Measurements from ENCODE around the gene ARL6IP4.
"Not testable (repeated sequence)": the region's sequence is repeated elsewhere in the genome, so short reads cannot be mapped to it uniquely, and the experiment has no call there.

Gene ARL6IP4

GRCh38 chr12:122980183-122981035 is at the start of gene ARL6IP4:
ARL6IP4 (plus strand) TSS chr12:122980681; CDS start chr12:122981140, 459 bp downstream.
- peak; percentile 62 for DNase-seq

GRCh38 chr12:122932207-122932606 is 48.3 kb upstream of the ARL6IP4 start:
- no peak for DNase-seq

GRCh38 chr12:122934722-122935121 is 45.8 kb upstream of the ARL6IP4 start:
- no peak for DNase-seq

DNA sequence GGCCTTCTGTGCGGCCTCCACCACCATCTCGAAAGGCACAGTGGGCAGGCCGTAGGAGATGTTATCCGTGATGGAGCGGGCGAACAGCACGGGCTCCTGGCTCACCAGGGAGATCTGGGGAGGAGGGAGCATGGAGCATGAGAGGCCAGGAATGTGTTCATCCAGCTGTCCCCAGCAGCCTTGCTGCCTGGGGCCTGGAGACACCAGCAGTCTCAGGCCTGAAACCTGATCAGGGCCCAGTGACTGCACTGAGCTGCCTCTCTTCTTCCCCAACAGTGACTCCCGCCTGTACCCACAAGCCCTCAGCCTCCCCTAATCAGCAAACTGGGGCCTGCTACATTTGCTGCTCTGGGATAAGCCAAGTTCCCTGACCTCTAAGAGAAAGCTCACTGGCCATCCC is 45.2 kb upstream of the ARL6IP4 start:
- no peak for DNase-seq

GRCh38 chr12:122937622-122938091 is 42.8 kb upstream of the ARL6IP4 start:
- DNase-seq = no peak

DNA sequence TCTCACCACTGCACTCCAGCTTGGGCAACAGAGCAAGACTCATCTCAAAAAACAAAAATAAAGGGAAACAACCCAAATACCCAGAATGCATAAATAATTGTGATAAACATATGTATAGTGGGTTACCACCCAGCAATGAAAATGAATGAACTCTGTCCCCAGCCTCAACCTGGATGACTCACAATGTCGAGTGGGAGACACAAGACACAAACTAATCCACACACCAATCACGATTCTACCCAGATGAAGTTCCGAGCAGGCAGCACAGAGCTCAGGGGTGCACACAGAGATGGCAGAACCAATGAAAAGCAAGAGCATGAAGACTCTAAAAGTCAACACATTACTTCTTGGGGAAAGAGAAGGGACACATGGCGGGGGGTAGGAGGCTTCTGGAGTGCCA is 41.4 kb upstream of the ARL6IP4 start:
- DNase-seq = no peak

GRCh38 chr12:122941351-122941750 is 39.1 kb upstream of the ARL6IP4 start:
- not testable (repeated sequence) for DNase-seq

- no peak for DNase-seq
Observed at GRCh38 chr12:122942637-122943036, 37.8 kb upstream of the ARL6IP4 start.

DNA sequence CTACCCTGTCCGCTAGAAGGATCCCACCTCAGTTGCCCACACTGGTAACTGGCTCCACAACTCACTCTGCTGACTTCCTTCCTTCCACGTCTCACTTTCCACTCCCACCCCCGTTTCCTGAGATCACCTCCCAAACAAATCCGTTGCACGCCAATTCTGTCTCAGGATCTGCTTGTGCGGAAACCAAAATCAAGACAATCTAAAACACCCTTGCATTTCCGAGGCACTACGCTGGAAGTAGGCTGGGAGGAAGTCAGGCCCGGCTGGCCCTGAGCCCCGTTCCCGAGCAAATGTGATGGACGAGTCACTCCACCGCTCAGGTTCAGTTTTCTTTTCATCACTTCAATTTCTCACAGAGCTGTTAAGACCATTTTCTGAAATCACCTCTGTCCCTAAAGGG is 37.3 kb upstream of the ARL6IP4 start:
- no peak for DNase-seq

DNA sequence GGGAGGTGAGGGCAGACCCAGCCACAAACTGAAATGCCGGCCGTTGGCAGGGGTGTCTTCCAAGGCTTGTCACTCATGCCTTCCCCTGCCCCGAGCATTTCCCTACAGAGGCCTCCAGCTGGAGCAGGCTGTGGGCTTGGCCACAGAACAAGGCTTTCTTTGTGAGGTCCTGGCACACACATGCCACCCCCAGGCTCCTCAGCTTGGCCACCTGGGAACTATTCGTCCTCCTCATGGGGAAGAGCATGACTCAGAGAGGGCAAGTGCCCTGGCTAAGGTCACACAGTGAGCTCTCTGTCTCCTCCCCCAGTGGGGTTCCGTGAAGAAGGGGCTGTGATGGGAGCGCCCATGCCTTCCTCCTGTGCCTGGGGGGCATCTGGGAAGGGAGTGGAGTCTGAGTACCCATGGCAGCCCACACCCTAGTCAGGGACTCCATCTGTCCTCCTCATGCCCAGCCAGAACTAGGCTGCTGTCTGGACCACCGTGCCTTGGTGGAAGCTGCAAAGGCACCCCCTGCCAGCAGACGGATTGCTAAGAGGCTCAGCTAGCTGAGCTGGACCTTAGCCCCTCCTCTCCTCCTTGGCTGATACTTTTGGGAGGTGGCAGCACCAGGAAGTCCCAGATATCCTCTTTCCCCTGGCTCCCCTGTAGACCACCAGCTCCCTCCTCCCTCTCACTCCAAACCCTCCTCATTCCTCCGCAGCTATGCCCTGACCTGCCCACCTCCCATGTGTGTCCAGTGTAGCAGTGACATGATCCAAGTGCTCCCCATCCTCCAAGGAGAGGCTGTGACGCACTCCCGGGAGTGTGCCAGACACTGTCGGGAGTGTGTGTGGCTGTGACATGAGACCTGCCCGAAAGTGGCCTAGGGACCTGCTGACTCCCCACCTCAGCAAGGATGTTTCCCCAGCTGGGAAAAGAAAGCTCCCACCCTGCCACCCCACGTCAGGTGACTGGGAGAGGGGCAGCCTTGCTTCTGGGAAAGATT is 35.6 kb upstream of the ARL6IP4 start:
- DNase-seq = no peak

DNA sequence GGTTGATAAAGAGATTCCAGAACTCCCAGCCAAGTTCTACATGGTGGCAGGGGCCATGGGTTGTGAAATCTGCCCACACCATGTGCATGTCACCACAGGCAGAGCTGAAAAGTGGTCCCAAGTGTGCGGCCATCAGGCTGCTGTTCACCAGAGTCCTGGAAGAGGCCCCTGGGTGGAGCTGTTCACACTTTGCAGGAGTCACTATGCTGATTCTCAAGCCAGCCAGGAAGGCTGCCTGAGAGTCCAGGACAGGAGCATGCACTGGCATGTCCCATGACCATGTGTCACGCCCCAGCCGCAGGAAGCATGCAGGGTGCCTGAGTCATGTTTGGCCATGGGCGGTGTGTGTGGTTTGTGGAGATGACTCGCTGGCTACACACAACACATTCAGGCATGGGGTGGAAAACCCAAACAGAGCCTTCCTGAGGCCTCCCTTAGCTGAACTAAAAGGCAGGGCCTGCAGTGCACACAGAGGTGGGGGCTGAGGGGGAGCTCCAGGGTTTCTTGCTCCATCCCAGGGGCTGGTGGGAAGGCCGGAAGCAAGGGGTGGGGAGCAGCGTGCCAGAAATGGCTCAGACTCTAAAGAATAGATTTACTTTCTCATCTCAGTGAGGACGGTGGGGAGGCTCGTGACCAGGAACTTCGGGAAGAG is 33.7 kb upstream of the ARL6IP4 start:
- DNase-seq = peak; percentile 93

- DNase-seq = no peak
Observed at GRCh38 chr12:122947352-122947792, 33.1 kb upstream of the ARL6IP4 start.

- no peak for DNase-seq
Observed at GRCh38 chr12:122948605-122949004, 31.9 kb upstream of the ARL6IP4 start.

DNA sequence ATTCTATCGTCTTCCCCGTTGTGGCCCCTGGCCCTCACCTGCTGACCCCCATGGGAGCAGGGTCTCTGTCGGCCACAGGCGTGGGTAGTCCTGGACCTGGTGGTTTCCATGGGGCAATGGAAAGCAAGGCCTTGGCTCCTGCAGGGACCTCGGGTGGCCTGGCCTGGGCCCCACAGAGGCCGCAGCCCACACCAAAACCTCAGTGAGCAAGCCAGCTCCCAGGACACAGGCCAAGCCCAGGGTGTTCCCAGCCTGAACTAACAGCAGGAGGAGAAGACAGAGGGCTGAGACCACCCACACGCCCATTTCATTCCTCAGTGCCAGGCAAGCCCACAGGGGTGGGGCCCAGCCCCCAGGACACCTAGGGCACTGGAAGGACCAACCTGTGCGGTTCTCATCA is 31.1 kb upstream of the ARL6IP4 start:
- no peak for DNase-seq

DNA sequence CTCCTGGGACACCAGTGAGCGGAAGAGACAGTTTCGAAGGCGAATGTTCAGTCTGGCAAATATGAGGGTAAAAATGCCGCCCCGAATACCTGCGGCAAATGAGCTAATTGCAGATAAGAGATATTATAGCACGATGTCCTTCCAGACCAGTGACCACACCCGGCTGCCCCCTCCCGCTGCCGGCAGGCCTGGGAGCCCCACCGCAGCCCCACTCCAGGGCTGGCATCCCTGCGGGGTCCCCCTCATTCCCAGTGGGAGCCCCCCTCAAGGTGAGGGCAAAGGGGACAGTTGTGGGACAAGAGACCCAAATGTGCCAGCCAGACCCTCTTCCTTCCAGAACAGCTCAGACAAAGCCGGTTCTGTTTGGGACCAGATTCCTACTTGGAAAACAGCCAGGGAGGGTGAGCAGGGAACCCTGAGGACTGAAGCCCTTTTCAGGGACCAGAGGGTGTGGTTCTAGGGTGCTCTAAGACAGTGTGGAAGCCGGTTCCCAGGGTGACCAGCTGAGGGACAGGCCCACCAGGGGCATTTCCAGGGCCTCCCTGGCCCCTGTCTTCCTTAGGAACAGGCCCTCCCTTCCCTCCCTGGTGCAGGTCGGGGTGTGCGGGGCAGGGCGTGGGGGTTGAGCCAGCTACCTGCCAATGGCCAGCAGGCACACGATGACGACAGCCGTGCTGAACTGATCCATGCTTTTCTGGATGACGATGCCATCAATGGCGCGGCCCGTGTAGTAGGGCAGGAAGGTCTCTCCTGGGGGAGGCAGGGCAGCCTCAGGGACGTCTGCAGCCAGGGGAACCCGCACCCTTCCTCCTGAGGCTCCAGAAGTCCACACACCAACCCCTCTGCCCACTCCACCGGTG is 30.4 kb upstream of the ARL6IP4 start:
- DNase-seq = no peak

- no peak for DNase-seq
Observed at GRCh38 chr12:122951406-122951805, 29.1 kb upstream of the ARL6IP4 start.

- peak; percentile 69 for DNase-seq
Observed at GRCh38 chr12:122951979-122952892, 28.2 kb upstream of the ARL6IP4 start.

DNA sequence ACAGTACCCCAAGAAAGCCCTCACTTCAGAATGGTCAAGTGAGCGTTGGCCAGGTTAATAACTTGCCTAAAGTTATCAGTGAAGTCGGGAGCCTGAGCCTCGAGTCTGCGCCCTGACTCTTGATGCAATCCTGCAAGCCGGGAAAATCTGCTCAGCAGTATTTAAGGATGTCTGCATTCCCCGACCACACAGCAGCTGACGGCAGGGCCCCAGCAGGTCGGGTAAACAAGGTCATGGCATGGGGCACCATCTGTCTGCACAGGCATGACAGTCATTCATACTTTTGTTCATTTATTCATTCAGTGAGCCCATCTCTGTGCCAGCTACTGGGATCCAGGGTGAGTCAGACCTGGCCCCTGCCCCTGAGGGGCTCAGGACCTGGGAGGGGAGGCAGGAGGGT is 25.3 kb upstream of the ARL6IP4 start:
- no peak for DNase-seq

DNA sequence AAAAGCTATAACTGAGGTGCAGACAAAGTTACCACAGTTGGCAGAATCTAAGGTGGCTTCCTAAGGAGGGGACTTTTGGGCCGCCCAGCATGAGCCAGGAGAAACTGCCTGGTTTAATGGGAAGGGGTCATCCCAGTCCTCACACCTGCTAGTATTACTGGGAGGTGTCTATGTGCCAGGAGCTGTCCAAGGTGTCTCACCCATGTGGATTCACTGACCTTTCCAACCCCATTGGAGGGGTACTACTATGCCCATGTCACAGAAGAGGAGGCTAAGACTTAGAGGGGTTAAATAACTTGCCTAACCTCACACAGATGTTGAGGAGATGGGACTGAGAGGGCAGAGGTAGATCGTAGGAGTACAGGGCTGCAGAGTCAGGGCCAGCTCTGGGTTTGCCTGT is 24.4 kb upstream of the ARL6IP4 start:
- DNase-seq = no peak

- DNase-seq = no peak
Observed at GRCh38 chr12:122958198-122958888, 22.1 kb upstream of the ARL6IP4 start.

All from stimulated activated CD4-positive, alpha-beta T cell treated with anti-CD3 and anti-CD28 coated beads, Interleukin-1b, Interleukin-23, amount 100 ng/mL, for 48 hours (primary cell).